Stimulated activated CD8-positive, alpha-beta memory T cell treated with anti-CD3 and anti-CD28 coated beads, Interleukin-4, amount 100 ng/mL, for 48 hours (primary cell): ENCODE results near the gene HEXIM1.

ENCODE experiments used
- DNase-seq: peaks from one replicate; pipeline ENCODE4 v3.0.0-alpha.2; 2020

The HEXIM1 gene

GRCh38 chr17:45130681-45131615 lies 17.3 kb upstream of the HEXIM1 start:
- DNase-seq: no peak

- peak; percentile 80 for DNase-seq
Observed at GRCh38 chr17:45131616-45132319, 16.5 kb upstream of the HEXIM1 start.

GRCh38 chr17:45132320-45132571 lies 16.0 kb upstream of the HEXIM1 start, which contains the start of gene PLCD3:
PLCD3 (minus strand) TSS chr17:45132515; CDS start chr17:45132410, 105 bp downstream.
- no peak for DNase-seq

- peak; percentile 79 for DNase-seq
Observed at GRCh38 chr17:45132572-45133463, 15.5 kb upstream of the HEXIM1 start.

GRCh38 chr17:45135192-45135977 lies 12.9 kb upstream of the HEXIM1 start, which contains the start of gene ACBD4:
ACBD4 (plus strand) TSS chr17:45135687; CDS start chr17:45136145, 458 bp downstream.
- DNase-seq: peak; percentile 99

- DNase-seq: no peak
Observed at GRCh38 chr17:45135978-45136791, 12.1 kb upstream of the HEXIM1 start.

GRCh38 chr17:45136846-45137560 lies 11.3 kb upstream of the HEXIM1 start:
- no peak for DNase-seq

GRCh38 chr17:45137561-45138305 lies 10.5 kb upstream of the HEXIM1 start:
- DNase-seq: no peak

- no peak for DNase-seq
Observed at GRCh38 chr17:45138911-45139532, 9.3 kb upstream of the HEXIM1 start.

- DNase-seq: no peak
Observed at GRCh38 chr17:45139533-45139920, 8.7 kb upstream of the HEXIM1 start.

- DNase-seq: no peak
Observed at GRCh38 chr17:45143094-45143670, 5.1 kb upstream of the HEXIM1 start.

- peak; percentile 54 for DNase-seq
Observed at GRCh38 chr17:45143767-45144198, 4.5 kb upstream of the HEXIM1 start.

GRCh38 chr17:45144199-45145034 lies 3.9 kb upstream of the HEXIM1 start:
- DNase-seq: peak; percentile 51

GRCh38 chr17:45145035-45145389 lies 3.3 kb upstream of the HEXIM1 start:
- no peak for DNase-seq

GRCh38 chr17:45146166-45146565 lies 2.1 kb upstream of the HEXIM1 start:
- no peak for DNase-seq

GRCh38 chr17:45146592-45146889 lies 1.7 kb upstream of the HEXIM1 start:
- no peak for DNase-seq

GRCh38 chr17:45146890-45147580 lies 1.2 kb upstream of the HEXIM1 start:
- no peak for DNase-seq
